ENCODE data around the gene GNAI3. TPM values are rescaled to one million over a fixed set of nuclear protein-coding genes. Genes with fewer than 3 reads are reported as not detected.
A peak's percentile ranks its signal among the peaks of the same experiment; 100 is the strongest.

The GNAI3 gene
- total RNA-seq, 1 donor from 2014 or later, result 2.8 TPM

DNA sequence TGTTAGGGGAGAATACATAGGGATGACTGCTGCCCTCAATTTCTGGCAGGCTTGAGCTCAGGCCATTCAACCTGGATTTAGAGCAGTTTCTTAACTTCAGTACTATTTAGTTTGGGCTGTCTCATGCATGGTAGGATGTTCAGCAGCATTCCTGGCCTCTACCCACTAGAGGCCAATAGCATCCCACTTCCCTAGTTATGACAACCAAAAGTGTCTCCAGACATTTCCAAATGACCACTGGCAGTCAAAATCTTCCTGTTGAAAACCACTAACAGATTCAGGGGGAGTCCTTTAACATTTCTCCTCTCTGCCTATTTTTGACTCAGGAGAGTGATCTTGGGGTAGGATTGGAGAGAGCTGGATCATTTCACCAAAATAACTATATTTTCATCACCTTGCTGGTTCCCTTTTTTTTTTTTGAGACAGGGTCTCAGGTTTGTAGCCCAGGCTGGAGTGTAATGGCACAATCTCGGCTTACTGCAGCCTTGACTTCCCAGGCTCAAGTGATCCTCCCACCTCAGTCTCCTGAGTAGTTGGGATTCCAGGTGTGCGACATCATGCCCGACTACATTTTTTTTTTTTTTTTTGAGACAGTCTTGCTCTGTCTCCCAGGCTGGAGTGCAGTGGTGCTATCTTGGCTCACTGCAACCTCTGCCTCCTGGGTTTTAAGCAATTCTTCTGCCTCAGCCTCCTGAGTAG lies 62.3 kb downstream of the GNAI3 start:
- no peak overlapping the region for H3K27ac ChIP-seq
- no peaks in the 10 kb centered on the region for H3K9me3 ChIP-seq
- TF ChIP-seq, protein P1, sequence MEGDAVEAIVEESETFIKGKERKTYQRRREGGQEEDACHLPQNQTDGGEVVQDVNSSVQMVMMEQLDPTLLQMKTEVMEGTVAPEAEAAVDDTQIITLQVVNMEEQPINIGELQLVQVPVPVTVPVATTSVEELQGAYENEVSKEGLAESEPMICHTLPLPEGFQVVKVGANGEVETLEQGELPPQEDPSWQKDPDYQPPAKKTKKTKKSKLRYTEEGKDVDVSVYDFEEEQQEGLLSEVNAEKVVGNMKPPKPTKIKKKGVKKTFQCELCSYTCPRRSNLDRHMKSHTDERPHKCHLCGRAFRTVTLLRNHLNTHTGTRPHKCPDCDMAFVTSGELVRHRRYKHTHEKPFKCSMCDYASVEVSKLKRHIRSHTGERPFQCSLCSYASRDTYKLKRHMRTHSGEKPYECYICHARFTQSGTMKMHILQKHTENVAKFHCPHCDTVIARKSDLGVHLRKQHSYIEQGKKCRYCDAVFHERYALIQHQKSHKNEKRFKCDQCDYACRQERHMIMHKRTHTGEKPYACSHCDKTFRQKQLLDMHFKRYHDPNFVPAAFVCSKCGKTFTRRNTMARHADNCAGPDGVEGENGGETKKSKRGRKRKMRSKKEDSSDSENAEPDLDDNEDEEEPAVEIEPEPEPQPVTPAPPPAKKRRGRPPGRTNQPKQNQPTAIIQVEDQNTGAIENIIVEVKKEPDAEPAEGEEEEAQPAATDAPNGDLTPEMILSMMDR (IDR thresholded peaks at IDR 0.05), result no peak
- H3K27me3 ChIP-seq, result no peaks in the 10 kb centered on the region
- H3K4me1 ChIP-seq, result no peaks in the 10 kb centered on the region
- H3K4me3 ChIP-seq, result no peak overlapping the region
- H3K36me3 ChIP-seq, result no peaks in the 10 kb centered on the region
- no peak for DNase-seq (ENCODE audit: low spot score in 2 of 2)
- intact Hi-C loops (cut with DNase I), result no loop called here

DNA sequence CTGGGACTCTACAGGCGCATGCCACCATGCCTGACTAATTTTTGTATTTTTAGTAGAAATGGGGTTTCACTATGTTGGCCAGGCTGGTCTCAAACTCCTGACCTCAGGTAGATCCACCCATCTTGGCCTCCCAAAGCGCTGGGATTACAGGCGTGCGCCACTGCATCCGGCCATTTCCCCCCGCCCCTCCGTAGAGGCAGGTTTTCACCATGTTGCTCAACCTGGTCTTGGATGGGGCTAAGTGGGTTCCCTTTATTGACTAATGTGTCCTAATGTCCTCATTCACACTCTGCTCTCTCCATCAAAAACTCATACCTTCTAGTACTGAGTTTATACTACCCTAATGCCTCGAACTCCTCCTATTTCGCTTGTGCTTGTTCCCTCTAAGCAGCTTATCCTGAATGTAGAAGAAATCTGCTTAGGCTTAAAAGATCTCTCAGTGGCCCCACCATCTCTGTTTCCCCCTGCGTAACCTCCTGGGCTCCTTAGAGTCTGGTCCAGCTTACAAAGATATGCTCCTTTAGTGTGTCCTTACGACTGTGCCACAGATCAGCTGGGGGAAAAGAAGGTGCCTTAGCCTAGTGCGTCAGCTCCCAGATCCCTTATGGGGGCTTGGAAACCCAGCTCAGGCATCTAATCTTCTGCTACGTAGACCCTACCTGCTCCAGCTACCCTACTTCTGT lies 63.0 kb downstream of the GNAI3 start:
- TF ChIP-seq, protein P1 (IDR thresholded peaks at IDR 0.05), result no peak
- no peak overlapping the region for H3K4me3 ChIP-seq
- no peaks in the 10 kb centered on the region for H3K36me3 ChIP-seq
- no peaks in the 10 kb centered on the region for H3K9me3 ChIP-seq
- no peak overlapping the region for H3K27ac ChIP-seq
- no peaks in the 10 kb centered on the region for H3K4me1 ChIP-seq
- no peaks in the 10 kb centered on the region for H3K27me3 ChIP-seq
- intact Hi-C loops (cut with DNase I), result no loop called here
- no peak for DNase-seq (ENCODE audit: low spot score in 2 of 2)

DNA sequence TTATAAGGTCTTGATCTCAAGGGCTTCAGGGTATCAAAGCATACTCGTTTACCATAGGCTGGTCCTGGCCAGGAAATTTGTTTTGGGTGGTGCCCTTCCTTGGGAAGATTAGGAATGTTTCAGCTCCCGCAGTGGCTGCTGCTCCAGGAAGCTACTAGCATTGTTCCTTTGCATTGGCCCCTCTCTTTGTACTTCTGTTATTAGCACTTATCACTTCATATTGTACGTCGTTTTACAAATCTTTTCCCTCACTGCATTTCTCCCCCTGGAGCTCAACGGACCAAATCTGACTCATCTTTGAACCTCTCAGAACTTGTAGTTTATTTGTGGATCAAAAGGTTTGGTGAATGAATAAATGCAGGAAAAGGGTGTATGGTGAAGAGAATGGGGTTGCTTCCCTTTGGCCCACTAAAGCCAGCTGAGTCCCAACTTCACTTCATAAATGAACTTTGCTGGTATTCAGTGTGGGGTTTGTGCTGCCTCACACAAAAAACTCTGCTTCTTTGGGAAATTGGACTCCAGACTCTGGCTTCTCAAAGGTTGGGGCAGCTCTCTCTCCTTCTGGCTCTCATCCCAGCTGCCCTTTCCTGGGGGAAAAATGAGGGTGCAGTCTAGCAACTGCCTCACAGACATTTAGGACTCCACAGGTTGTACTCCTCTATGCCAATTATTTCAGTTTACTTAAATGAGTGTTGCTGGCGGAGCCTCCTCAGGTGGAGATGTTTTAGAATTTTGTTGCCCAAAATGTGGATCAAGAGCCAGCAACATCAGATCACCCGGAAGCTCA lies 65.1 kb downstream of the GNAI3 start:
- H3K36me3 ChIP-seq, result no peaks in the 10 kb centered on the region
- no peaks in the 10 kb centered on the region for H3K4me1 ChIP-seq
- H3K4me3 ChIP-seq, result no peak overlapping the region
- no peaks in the 10 kb centered on the region for H3K9me3 ChIP-seq
- H3K27me3 ChIP-seq, result no peaks in the 10 kb centered on the region
- intact Hi-C loops (cut with DNase I), result no loop called here
- H3K27ac ChIP-seq, result no peak overlapping the region
- TF ChIP-seq, protein P1 (IDR thresholded peaks at IDR 0.05), result no peak
- no peak for DNase-seq (ENCODE audit: low spot score in 2 of 2)

- TF ChIP-seq, protein P1 (IDR thresholded peaks at IDR 0.05), result no peak
- no peak overlapping the region for H3K4me3 ChIP-seq
- H3K9me3 ChIP-seq, result no peaks in the 10 kb centered on the region
- DNase-seq (ENCODE audit: low spot score in 2 of 2), result peak in 1 of 2 donors; percentile 72
- intact Hi-C loops (cut with DNase I), result no loop called here
- H3K27ac ChIP-seq, result no peak overlapping the region
- H3K27me3 ChIP-seq, result no peaks in the 10 kb centered on the region
- no peaks in the 10 kb centered on the region for H3K36me3 ChIP-seq
- H3K4me1 ChIP-seq, result peaks cover 0 to 4% of the 10 kb centered on the region in 2 donors
Observed at GRCh38 chr1:109615879-109616278, 67.5 kb downstream of the GNAI3 start.

DNA sequence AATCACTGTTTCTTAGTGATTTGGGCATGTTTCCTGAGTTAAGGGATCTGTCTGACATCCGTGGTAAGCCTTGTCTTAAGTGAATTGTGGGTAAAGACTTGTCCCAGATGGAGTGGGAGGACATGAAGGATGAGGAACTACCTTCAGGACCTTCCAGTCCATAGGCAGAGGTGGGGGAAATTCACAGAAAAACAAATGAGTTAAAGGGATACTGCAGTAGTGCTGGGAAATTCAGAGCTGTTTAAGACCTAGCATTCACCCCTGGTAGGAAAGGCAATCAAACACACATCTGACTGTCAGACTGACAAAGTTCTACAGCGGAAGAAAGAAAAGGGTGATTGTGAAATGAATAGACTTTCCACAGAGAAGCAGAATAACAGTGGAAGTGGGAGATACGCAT lies 68.0 kb downstream of the GNAI3 start:
- intact Hi-C loops (cut with DNase I), result no loop called here
- Histone ChIP-seq H3K27ac (no peak overlapping the region), H3K4me3 (no peak overlapping the region), H3K9me3 (no peaks in the 10 kb centered on the region), H3K4me1 (peaks cover 3 to 7% of the 10 kb centered on the region in 2 donors), H3K36me3 (no peaks in the 10 kb centered on the region), H3K27me3 (no peaks in the 10 kb centered on the region)
- TF ChIP-seq, protein P1 (IDR thresholded peaks at IDR 0.05), result no peak
- DNase-seq (ENCODE audit: low spot score in 2 of 2), result no peak

Data from ascending aorta (tissue), 2 donors.